Tibial nerve (tissue), 4 donors: ENCODE data around the gene NEURL4. TPM values are rescaled to one million over a fixed set of nuclear protein-coding genes. Genes with fewer than 3 reads are reported as not detected.

ENCODE experiments used
- DNase-seq, 2 donors: peaks; one replicate each; pipeline ENCODE4 v3.0.0-alpha.2; 2019; ENCODE audit warnings: low spot score in 2 of 2
- H3K27ac ChIP-seq, 4 donors: fragments of 200-600 bp; sonication (generic) in 3 of 4; one replicate each; pipeline ENCODE4 v1.5.1; 2017 to 2019; ENCODE audit warnings: mild to moderate bottlenecking in 1 of 4
- H3K27me3 ChIP-seq, 2 donors: fragments of 200-600 bp; sonication (generic) in 1 of 2; one replicate each; pipeline versions ENCODE4 v1.5.1 to v1.6.0; 2017 to 2019
- H3K36me3 ChIP-seq, 3 donors: fragments of 200-600 bp; sonication (generic); one replicate each; pipeline ENCODE4 v1.5.1; 2018 to 2019
- H3K4me1 ChIP-seq, 4 donors: fragments of 200-600 bp; sonication (generic) in 3 of 4; one replicate each; pipeline ENCODE4 v1.5.1; 2017 to 2019
- H3K4me3 ChIP-seq, 4 donors: fragments of 200-600 bp; sonication (generic) in 3 of 4; one replicate each; pipeline ENCODE4 v1.5.1; 2017 to 2019; ENCODE audit warnings: mild to moderate bottlenecking in 1 of 4, moderate library complexity in 1 of 4
- H3K9me3 ChIP-seq, 4 donors: fragments of 200-600 bp; sonication (generic) in 3 of 4; one replicate each; pipeline ENCODE4 v1.5.1; 2017 to 2019
- CTCF ChIP-seq, 5 experiments: fragments of 200-600 bp in 3 of 5; fragments of 450-650 bp in 2 of 5; sonication (generic) in 3 of 5; IDR thresholded peaks; one replicate each; pipeline ENCODE4 v1.5.1; 2016 to 2019; ENCODE audit warnings: antibody characterized with exemption in 5 of 5, mild to moderate bottlenecking in 3 of 5, moderate library complexity in 2 of 5
- EP300 ChIP-seq, 2 donors: sonication (generic); formaldehyde crosslinking; IDR thresholded peaks; one replicate each; pipeline ENCODE4 v1.6.1; 2017; ENCODE audit warnings: antibody characterized with exemption in 2 of 2, mild to moderate bottlenecking in 1 of 2
- POLR2A ChIP-seq, 2 donors: fragments of 450-650 bp; IDR thresholded peaks; one replicate each; pipeline ENCODE4 v1.6.1; 2017; ENCODE audit warnings: antibody characterized with exemption in 2 of 2, mild to moderate bottlenecking in 2 of 2, moderate library complexity in 2 of 2
- WGBS, 2 donors: methylation state at CpG; one replicate each; pipeline ENCODE4 v1.1.5; 2018; 5-methylcytosine and 5-hydroxymethylcytosine counted together
- total RNA-seq, 4 donors: library from RNA; depleted of rRNA; stranded (reverse); fragments of >200 nt; gene quantifications; one replicate each; pipeline ENCODE4 v1.1.0, GENCODE V29; 2016

The NEURL4 gene
- total RNA-seq, 4 donors from 2014 or later: 16.2 to 40.2 (median 27.5) TPM

GRCh38 chr17:7293159-7293558 lies 36.0 kb downstream of the NEURL4 start:
- no peak for TF ChIP-seq CTCF (IDR thresholded peaks at IDR 0.05)
- no peak for TF ChIP-seq EP300 (IDR thresholded peaks at IDR 0.05)
- no peak for TF ChIP-seq POLR2A (IDR thresholded peaks at IDR 0.05)
- DNase-seq: no peak
- H3K27me3 ChIP-seq: peaks cover 0 to 72% of the 10 kb centered on the region in 2 donors
- no peaks in the 10 kb centered on the region for H3K36me3 ChIP-seq
- H3K4me1 ChIP-seq: peaks cover 0 to 38% (median 25%) of the 10 kb centered on the region in 4 donors
- no peak overlapping the region for H3K4me3 ChIP-seq
- no peak overlapping the region for H3K27ac ChIP-seq
- H3K9me3 ChIP-seq: no peaks in the 10 kb centered on the region
- WGBS, 2 donors: 82 to 84% methylated on average over 10 to 11 of the region's 11 CpGs

- peaks cover 0 to 38% (median 25%) of the 10 kb centered on the region in 4 donors for H3K4me1 ChIP-seq
- no peaks in the 10 kb centered on the region for H3K36me3 ChIP-seq
- H3K9me3 ChIP-seq: no peaks in the 10 kb centered on the region
- 22 to 32% methylated on average over 5 to 6 of the region's 6 CpGs for WGBS, 2 donors
- no peak overlapping the region for H3K27ac ChIP-seq
- TF ChIP-seq POLR2A (IDR thresholded peaks at IDR 0.05) (no peak), CTCF (IDR thresholded peaks at IDR 0.05) (no peak), EP300 (IDR thresholded peaks at IDR 0.05) (no peak)
- no peak overlapping the region for H3K4me3 ChIP-seq
- no peak for DNase-seq
- peaks cover 0 to 76% of the 10 kb centered on the region in 2 donors for H3K27me3 ChIP-seq
Measured at GRCh38 chr17:7292729-7293128, 36.4 kb downstream of the NEURL4 start.

- H3K27ac ChIP-seq: peak overlapping the region in 1 of 4 donors; percentile 2
Measured at GRCh38 chr17:7292194-7292593, 36.9 kb downstream of the NEURL4 start.

GRCh38 chr17:7290685-7291084 lies 38.5 kb downstream of the NEURL4 start:
- Histone ChIP-seq H3K27me3 (peaks cover 0 to 89% of the 10 kb centered on the region in 2 donors), H3K27ac (no peak overlapping the region)
- 70 to 73% methylated on average over 11 of the region's 11 CpGs for WGBS, 2 donors

More at GRCh38 chr17:7292194-7292593, 36.9 kb downstream of the NEURL4 start:
- WGBS, 2 donors: 80 to 86% methylated on average over 1 to 2 of the region's 2 CpGs
- Histone ChIP-seq H3K27me3 (peaks cover 0 to 81% of the 10 kb centered on the region in 2 donors), H3K9me3 (no peaks in the 10 kb centered on the region), H3K4me3 (no peak overlapping the region), H3K4me1 (peaks cover 0 to 38% (median 25%) of the 10 kb centered on the region in 4 donors), H3K36me3 (no peaks in the 10 kb centered on the region)
- TF ChIP-seq CTCF (IDR thresholded peaks at IDR 0.05) (no peak), POLR2A (IDR thresholded peaks at IDR 0.05) (no peak)
- no peak for DNase-seq

GRCh38 chr17:7290166-7290565 lies 39.0 kb downstream of the NEURL4 start:
- H3K4me1 ChIP-seq: peaks cover 0 to 24% (median 10%) of the 10 kb centered on the region in 4 donors
- no peak overlapping the region for H3K27ac ChIP-seq
- TF ChIP-seq EP300 (IDR thresholded peaks at IDR 0.05) (no peak), CTCF (IDR thresholded peaks at IDR 0.05) (no peak), POLR2A (IDR thresholded peaks at IDR 0.05) (no peak)
- H3K36me3 ChIP-seq: no peaks in the 10 kb centered on the region
- peaks cover 0 to 84% of the 10 kb centered on the region in 2 donors for H3K27me3 ChIP-seq
- no peak for DNase-seq
- H3K4me3 ChIP-seq: no peak overlapping the region
- H3K9me3 ChIP-seq: no peaks in the 10 kb centered on the region
- 89 to 91% methylated on average over 19 of the region's 19 CpGs for WGBS, 2 donors

More at GRCh38 chr17:7290685-7291084, 38.5 kb downstream of the NEURL4 start:
- TF ChIP-seq POLR2A (IDR thresholded peaks at IDR 0.05): no peak
- no peak for TF ChIP-seq CTCF (IDR thresholded peaks at IDR 0.05)
- no peak for TF ChIP-seq EP300 (IDR thresholded peaks at IDR 0.05)
- no peak for DNase-seq
- Histone ChIP-seq H3K36me3 (no peaks in the 10 kb centered on the region), H3K9me3 (no peaks in the 10 kb centered on the region), H3K4me1 (peaks cover 0 to 27% (median 14%) of the 10 kb centered on the region in 4 donors), H3K4me3 (no peak overlapping the region)
